ENCODE data around the gene CYB5RL. TPM values are rescaled to one million over a fixed set of nuclear protein-coding genes. Genes with fewer than 3 reads are reported as not detected.
A peak's percentile ranks its signal among the peaks of the same experiment; 100 is the strongest.
"Not testable (repeated sequence)": the region's sequence is repeated elsewhere in the genome, so short reads cannot be mapped to it uniquely, and the experiment has no call there.

CYB5RL gene
- total RNA-seq, 1 donor from 2014 or later = 6.7 TPM

DNA sequence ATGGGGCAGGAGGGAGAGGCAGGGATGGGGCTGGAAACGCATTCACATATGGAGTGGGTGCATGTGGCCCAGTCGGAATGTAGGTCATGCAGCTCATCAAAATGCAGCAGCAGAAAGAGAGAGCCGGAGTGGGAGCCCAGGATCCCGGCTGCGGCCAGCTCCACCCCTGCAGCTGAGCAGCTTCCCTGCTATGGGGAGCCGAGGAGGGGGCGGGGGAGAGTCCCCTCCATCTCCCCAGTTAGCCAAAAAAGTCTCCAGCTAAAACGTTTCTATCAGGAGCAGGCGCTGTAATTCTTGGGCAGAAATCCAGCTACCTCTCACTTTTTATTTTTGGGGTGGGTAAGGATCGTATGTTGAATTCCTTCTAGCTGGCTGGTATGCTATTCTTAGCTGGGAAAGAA is 39.8 kb upstream of the CYB5RL start:
- no peak for DNase-seq (ENCODE audit: low spot score)

DNA sequence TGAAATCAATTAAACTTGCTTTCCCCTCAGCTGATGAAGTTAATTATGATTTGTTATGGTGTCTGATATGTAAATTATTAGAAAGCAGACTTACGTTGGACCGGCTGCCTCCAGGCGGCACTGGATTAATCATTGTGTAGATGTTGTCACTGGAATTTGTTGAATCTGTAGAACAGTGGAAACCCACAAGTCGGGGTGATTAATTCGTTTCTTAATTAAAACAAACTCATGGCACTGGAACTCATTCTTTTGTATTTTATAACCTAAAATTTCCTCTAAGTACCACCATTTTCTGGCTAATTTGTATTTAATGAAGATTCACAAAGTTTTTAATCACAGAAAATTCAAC is 39.2 kb upstream of the CYB5RL start:
- Mint-ChIP-seq H3K4me1 (ENCODE audit: unreplicated experiment) (peaks cover 7% of the 10 kb centered on the region), H3K27ac (ENCODE audit: unreplicated experiment) (no peak overlapping the region), H3K9me3 (ENCODE audit: unreplicated experiment) (no peaks in the 10 kb centered on the region), H3K36me3 (ENCODE audit: low read depth, unreplicated experiment) (peaks cover 32% of the 10 kb centered on the region), H3K4me3 (ENCODE audit: unreplicated experiment) (peak overlapping the region; percentile 45), H3K27me3 (ENCODE audit: unreplicated experiment) (peaks cover 17% of the 10 kb centered on the region)
- DNase-seq (ENCODE audit: low spot score) = no peak
- TF ChIP-seq, protein P1, sequence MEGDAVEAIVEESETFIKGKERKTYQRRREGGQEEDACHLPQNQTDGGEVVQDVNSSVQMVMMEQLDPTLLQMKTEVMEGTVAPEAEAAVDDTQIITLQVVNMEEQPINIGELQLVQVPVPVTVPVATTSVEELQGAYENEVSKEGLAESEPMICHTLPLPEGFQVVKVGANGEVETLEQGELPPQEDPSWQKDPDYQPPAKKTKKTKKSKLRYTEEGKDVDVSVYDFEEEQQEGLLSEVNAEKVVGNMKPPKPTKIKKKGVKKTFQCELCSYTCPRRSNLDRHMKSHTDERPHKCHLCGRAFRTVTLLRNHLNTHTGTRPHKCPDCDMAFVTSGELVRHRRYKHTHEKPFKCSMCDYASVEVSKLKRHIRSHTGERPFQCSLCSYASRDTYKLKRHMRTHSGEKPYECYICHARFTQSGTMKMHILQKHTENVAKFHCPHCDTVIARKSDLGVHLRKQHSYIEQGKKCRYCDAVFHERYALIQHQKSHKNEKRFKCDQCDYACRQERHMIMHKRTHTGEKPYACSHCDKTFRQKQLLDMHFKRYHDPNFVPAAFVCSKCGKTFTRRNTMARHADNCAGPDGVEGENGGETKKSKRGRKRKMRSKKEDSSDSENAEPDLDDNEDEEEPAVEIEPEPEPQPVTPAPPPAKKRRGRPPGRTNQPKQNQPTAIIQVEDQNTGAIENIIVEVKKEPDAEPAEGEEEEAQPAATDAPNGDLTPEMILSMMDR (IDR thresholded peaks at IDR 0.05; ENCODE audit: unreplicated experiment) = no peak

More for the DNA sequence above, 39.8 kb upstream of the CYB5RL start:
- TF ChIP-seq, protein P1 (IDR thresholded peaks at IDR 0.05; ENCODE audit: unreplicated experiment) = no peak
- peaks cover 15% of the 10 kb centered on the region for H3K27me3 Mint-ChIP-seq (ENCODE audit: unreplicated experiment)
- peak overlapping the region; percentile 25 for H3K4me3 Mint-ChIP-seq (ENCODE audit: unreplicated experiment)
- H3K36me3 Mint-ChIP-seq (ENCODE audit: low read depth, unreplicated experiment) = peaks cover 33% of the 10 kb centered on the region
- no peaks in the 10 kb centered on the region for H3K9me3 Mint-ChIP-seq (ENCODE audit: unreplicated experiment)
- H3K4me1 Mint-ChIP-seq (ENCODE audit: unreplicated experiment) = peaks cover 7% of the 10 kb centered on the region
- no peak overlapping the region for H3K27ac Mint-ChIP-seq (ENCODE audit: unreplicated experiment)

GRCh38 chr1:54238353-54239034 is 38.7 kb upstream of the CYB5RL start:
- peaks cover 32% of the 10 kb centered on the region for H3K36me3 Mint-ChIP-seq (ENCODE audit: low read depth, unreplicated experiment)

GRCh38 chr1:54237586-54237985 is 37.8 kb upstream of the CYB5RL start:
- Mint-ChIP-seq H3K27ac (ENCODE audit: unreplicated experiment) (peak overlapping the region; percentile 54), H3K4me1 (ENCODE audit: unreplicated experiment) (peaks cover 7% of the 10 kb centered on the region), H3K27me3 (ENCODE audit: unreplicated experiment) (peaks cover 10% of the 10 kb centered on the region), H3K9me3 (ENCODE audit: unreplicated experiment) (no peaks in the 10 kb centered on the region), H3K36me3 (ENCODE audit: low read depth, unreplicated experiment) (peaks cover 26% of the 10 kb centered on the region), H3K4me3 (ENCODE audit: unreplicated experiment) (peak overlapping the region; percentile 40)
- TF ChIP-seq, protein P1 (IDR thresholded peaks at IDR 0.05; ENCODE audit: unreplicated experiment) = no peak
- DNase-seq (ENCODE audit: low spot score) = no peak

More at GRCh38 chr1:54238353-54239034, 38.7 kb upstream of the CYB5RL start:
- Mint-ChIP-seq H3K4me3 (ENCODE audit: unreplicated experiment) (peak overlapping the region; percentile 45), H3K4me1 (ENCODE audit: unreplicated experiment) (peaks cover 7% of the 10 kb centered on the region), H3K9me3 (ENCODE audit: unreplicated experiment) (no peaks in the 10 kb centered on the region), H3K27ac (ENCODE audit: unreplicated experiment) (no peak overlapping the region), H3K27me3 (ENCODE audit: unreplicated experiment) (peaks cover 14% of the 10 kb centered on the region)
- TF ChIP-seq, protein P1 (IDR thresholded peaks at IDR 0.05; ENCODE audit: unreplicated experiment) = no peak
- no peak for DNase-seq (ENCODE audit: low spot score)

- TF ChIP-seq, protein P1 (IDR thresholded peaks at IDR 0.05; ENCODE audit: unreplicated experiment) = no peak
- Mint-ChIP-seq H3K27me3 (ENCODE audit: unreplicated experiment) (peaks cover 5% of the 10 kb centered on the region), H3K4me1 (ENCODE audit: unreplicated experiment) (peaks cover 2% of the 10 kb centered on the region), H3K27ac (ENCODE audit: unreplicated experiment) (no peak overlapping the region), H3K4me3 (ENCODE audit: unreplicated experiment) (no peak overlapping the region), H3K36me3 (ENCODE audit: low read depth, unreplicated experiment) (peaks cover 26% of the 10 kb centered on the region), H3K9me3 (ENCODE audit: unreplicated experiment) (no peaks in the 10 kb centered on the region)
- DNase-seq (ENCODE audit: low spot score) = no peak
Measured at GRCh38 chr1:54234284-54234683, 34.5 kb upstream of the CYB5RL start.

- DNase-seq (ENCODE audit: low spot score); H3K27me3 Mint-ChIP-seq (ENCODE audit: unreplicated experiment); H3K4me3 Mint-ChIP-seq (ENCODE audit: unreplicated experiment); H3K9me3 Mint-ChIP-seq (ENCODE audit: unreplicated experiment); H3K27ac Mint-ChIP-seq (ENCODE audit: unreplicated experiment); H3K4me1 Mint-ChIP-seq (ENCODE audit: unreplicated experiment): not testable (repeated sequence)
- H3K36me3 Mint-ChIP-seq (ENCODE audit: low read depth, unreplicated experiment) = peaks cover 23% of the 10 kb centered on the region
Measured at GRCh38 chr1:54233196-54233595, 33.4 kb upstream of the CYB5RL start.

All from endothelial cell (in vitro differentiated cells).